CD1c-positive myeloid dendritic cell (primary cell): ENCODE measurements around the gene EZH1.
"Not testable (repeated sequence)": the region's sequence is repeated elsewhere in the genome, so short reads cannot be mapped to it uniquely, and the experiment has no call there.

Experiments used
- DNase-seq: peaks from one replicate; pipeline ENCODE4 v3.0.0-alpha.2; 2016; ENCODE audit errors: extremely low spot score

Gene EZH1

DNA sequence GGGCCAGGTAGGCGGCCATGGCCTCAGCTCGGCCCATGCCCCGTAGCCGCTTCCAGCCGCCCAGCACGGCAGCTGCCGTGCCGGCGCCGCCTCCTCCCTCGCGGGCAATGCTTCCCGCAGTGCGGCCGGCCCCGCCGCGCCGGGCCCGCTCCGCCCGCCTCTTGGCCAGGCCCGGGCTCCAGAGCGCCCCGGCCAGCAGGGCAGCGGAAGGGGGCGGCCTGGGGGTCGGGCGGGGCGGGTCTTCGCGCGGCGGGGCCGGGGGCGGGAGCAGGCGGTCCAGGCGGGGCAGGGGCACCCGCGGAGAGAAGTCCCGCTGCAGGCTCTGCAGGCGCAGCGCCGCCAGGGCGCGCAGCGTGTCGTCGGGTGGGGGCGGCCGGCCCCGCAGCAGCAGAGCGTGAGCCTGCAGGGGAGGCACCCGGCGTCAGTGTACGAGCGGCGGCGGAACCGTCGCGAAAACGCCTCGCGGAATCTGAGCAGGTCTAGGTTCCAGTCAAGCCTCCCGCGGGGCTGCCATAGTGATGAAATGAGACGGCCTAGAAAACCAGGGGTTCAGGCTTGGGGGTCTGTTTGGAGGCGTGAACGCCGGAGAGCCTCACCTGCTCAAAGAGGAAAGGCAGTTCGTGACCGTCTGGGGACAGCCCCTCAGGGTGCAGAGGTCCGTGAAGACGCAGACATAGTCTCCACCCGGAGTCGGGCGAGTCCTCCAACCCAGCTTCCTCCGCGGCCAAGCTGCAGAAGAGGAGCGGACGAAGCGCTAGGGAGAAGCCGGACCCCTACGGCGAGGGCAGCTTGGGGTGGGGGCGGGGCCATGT is 74.7 kb downstream of the EZH1 start:
- peak; percentile 64 for DNase-seq

DNA sequence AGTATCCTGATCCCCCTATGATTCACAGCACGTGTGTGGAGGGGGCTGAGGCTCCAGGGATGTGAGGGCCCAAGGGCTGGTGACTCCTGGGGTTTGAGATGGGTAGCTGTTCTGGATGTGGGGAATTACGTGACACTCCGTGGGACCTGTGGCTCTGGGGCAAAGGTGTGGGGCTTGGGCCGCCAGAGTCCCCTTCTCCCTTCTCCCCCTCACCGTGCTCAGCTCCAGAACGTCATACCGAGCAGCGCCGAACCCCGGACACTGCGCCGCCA is 75.2 kb downstream of the EZH1 start:
- DNase-seq: no peak

DNA sequence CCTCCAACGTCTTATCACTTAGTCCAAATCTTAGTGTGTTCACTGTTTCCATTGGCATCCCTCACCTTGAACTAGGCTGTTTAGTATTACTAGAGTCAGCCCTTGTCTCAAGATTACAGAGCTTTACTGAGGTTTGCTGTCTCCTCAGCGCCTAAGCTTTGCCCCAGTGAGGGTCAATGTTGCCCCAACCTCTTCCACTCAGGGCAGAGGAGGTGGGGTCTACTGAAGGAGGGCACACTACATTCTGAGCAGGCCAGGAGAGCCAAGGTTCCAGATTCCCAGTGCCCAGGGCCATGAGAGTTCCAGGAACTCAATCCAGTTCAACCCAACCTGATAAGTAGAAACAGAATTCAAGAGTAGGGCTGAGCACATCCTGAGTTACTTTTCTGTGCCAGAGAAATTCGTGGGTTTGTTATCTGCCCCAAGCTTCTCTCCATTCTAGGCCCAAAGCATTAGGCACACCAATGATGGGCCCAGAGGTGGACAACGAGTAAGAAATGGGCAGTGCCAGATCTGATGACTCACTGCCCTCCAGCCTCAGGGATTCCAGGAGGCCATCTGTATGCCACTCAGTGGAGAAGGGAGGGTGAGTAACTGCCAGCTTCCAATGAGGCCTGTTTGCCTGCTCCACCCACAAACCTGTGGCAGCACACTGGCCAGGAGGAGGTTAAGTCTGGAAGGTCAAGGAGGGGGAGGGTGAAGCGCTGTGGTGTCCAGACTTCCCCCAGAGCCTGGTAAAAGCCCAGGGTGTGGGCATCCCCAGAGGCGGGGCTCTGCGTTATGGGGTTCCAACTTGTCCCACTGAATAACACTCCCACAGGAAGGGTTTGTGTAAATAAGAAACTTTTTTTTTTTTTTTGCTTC is 77.5 kb downstream of the EZH1 start:
- peak; percentile 19 for DNase-seq

DNA sequence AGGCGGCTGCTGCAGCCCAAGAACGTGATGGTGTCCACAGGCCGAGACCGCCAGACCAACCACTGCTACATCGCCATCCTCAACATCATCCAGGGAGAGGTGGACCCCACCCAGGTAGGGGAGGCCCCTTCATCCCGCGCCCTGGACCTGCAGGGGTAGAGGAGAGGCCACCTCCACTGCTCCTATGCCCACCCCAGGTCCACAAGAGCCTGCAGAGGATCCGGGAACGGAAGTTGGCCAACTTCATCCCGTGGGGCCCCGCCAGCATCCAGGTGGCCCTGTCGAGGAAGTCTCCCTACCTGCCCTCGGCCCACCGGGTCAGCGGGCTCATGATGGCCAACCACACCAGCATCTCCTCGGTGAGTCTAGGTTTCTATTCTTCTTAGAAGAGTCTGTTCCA is 78.7 kb downstream of the EZH1 start:
- not testable (repeated sequence) for DNase-seq

DNA sequence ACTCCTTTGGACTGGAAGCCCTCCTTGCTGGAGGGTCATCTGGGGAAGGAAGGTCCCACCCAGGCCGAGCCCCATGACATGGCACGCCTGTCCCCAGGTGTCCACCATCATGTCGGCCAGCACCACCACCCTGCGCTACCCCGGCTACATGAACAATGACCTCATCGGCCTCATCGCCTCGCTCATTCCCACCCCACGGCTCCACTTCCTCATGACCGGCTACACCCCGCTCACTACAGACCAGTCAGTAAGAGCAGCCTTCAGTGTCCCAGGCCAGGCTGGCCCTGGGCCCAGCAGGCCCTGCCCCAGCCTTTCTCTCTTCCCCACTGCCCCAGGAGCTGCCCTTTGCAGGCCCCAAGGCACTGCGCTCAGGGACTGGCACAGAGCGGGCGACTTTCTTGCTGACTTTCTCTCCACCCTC is 79.2 kb downstream of the EZH1 start:
- DNase-seq: no peak

DNA sequence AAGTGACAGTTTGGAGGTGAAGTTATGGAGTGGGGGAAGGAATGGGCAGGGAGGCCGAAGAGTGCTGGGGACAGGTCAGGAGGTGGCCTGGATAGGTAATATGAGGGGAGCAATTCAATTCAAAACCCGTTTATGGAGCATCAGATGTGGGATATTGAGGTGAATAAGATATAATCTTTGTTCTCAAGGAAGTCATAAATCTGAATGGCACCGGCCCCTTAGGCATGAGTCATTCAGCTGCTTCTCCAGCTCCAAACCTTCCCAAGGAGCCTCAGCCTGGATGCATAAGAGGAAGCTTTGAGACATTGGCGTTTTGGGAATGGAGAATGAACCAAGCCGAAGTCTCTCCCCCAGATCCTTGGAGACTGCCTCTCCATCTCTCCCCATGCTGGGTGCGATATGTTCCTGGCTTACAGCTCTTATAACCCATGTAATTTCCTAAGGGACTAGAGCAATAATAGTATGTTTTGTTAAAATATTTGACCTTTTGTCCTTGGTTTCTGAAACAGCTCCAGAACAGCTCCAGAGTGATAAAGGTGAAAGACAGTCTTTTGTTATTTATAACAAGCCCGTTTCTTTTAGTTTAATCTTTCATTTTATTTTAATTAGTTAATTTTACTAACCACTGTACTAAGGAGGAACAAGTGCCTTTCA is 84.0 kb downstream of the EZH1 start:
- DNase-seq: no peak

DNA sequence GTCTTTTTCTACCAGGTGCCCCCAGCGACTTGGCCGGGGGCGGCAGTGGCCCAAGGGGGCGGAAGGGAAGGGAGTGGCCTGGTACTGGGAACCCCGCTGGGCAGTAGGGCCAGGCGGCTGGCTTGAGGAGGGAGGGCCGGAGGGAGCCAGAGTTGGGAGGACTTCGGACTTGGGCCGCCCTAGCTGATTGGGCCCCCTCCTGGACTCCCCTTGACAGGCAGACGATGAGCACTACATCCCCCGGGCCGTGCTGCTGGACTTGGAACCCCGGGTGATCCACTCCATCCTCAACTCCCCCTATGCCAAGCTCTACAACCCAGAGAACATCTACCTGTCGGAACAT is 84.9 kb downstream of the EZH1 start:
- not testable (repeated sequence) for DNase-seq

DNA sequence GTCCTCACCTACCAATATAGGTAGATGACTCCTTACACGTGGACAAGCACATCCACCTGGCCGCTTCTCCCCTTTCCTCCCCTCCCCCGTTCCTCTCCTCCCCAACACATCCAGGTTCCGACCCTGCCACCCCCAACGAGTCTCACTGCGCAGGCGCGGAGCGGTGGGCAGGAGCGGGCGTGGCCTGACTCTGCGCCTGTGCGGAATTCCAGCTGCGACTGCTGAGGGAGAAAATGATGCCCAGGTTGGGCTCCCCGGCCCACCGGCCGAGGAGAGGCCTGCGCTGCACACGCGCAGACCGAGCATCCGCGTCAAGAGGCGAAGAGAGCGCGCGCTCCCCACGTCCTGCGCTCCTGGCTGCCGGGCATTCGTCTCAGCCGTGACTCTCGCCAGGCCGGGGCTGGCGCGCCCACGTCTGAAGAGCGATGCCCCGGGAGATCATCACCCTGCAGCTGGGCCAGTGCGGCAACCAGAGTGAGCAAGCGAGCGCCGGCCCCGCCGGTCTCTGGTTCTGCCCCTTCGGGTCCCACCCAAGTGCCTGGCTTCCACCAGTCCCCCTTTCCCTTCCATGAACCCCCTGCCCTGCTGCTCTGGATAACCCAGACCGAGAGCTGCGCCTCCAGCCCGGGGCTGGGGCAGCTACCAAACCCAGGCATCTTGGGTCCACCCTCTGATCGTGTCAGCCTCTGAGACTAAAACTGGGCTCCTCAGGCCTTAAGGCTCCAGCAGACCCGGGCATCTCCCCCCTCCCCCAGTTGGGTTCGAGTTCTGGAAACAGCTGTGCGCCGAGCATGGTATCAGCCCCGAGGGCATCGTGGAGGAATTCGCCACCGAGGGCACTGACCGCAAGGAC is 85.5 kb downstream of the EZH1 start, which contains the start of gene TUBG2:
TSS of gene TUBG2 (plus strand) at position 206 of the 853 bp plus-strand sequence. CDS start at position 426, 220 bp downstream.
- DNase-seq: peak; percentile 73

DNA sequence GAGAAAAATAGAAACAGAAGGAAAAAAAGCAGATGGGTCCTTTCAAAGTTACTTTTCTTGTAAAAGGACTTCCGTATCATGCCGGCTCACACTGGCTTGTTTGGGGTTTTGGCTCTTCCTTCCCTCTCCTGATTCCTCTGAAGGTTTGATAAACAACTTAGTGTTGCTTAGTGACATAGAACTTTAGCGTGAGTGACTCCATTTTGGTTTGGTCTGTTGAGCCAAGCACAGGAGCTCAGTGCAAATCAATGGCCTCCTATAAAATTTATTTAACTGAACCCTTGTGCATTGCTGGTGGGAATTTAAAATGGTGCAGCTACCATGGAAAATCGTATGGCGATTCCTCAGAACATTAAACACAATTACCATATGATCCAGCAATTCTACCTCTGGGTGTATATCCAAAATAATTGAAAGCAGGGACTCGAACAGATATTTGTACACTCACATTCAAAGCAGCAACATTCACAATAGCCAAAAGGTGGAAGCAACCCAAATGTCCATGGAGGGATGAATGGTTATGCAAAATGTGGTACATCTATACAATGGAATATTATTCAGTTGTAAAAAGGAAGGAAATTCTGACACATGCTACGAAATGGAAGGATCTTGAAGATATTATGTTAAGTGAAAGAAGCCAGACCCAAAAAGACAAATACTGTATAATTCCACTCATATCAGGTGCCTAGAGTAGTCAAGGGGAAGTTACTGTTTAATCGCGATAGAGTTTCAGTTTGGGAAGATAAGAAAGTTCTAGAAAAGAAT is 86.8 kb downstream of the EZH1 start:
- no peak for DNase-seq

DNA sequence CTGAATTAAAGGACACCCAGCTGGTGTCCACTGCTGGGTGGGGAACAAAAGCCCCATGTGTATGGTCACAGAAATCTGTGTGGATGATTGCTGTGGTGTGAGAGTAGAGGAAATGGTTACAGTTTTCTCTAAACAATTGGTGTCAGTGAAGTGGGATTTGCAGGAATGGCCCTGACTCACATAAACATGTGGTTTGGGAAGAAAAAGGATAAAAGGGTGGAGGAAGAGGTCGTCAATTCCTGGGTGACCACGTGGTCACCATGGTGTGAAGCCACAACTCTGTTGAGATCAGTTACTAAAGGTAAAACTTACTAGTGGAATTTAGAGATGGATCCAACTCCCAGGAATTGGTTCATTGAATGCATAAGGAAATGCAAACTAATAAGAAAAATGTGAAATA is 89.3 kb downstream of the EZH1 start:
- no peak for DNase-seq

DNA sequence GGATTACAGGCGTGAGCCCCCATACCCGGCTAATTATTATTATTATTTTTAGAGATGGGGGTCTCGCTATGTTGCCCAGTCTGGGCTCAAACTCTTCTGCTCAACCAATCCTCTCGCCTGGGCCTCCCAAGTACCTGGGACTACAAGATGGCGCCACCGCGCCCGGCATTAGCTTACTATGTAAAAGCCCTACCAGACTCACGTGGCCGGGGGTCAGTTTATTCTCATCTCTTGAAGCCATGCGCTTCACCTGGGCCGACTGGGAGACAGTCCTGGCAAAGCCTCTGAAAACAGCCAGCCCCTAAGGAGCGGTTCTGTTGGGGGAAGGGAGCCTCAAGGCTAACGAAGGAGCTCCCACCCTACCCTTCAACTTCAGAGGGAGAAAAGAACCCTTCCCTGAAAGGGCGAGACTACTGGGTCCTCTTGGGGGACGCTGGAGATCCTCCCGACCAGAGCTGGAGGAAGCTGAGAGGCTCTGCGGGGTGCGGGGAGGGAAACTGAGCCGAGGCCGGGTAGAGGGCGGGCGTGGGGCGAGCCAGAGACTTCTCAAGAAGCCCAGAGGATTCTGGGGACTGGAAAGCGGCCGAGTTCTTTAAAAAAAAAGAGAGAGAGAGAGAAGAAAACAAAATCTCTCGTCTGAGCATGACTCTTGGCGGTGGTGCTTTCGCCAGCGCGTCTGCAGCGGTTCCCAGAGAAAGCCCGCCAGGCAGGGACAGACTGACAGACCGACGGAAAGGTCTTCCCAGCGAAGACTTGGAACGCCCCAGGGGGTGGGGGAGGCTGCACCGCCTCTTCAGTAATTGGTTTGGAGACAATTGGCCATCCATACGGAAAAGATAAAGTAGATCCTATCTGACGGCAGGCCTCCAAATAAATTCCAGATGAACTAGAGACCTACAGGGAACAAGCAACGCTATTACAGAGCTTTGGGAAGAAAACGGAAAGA is 91.4 kb downstream of the EZH1 start:
- no peak for DNase-seq

DNA sequence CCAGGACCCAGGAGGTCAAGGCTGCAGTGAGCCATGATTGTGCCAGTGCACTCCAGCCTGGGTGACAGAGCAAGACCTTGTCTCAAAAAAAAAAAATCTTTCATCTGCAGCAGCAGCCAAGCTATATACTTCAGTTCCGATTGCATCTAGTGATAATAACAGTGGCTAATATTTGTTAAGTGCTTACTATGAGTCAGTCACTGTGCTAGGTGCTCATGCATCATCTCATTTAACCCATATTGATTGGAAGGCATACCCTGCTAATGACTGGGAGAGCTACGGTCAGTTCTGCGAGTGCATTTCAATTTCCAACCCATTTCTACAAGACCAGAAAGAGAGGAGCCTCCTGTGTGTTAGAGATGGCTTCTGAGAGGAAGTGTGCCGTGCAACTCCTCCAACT is 93.4 kb downstream of the EZH1 start:
- DNase-seq: no peak
